HepG2 (cell line): ENCODE results near the gene PTPRM. TPM values are rescaled to one million over a fixed set of nuclear protein-coding genes. Genes with fewer than 3 reads are reported as not detected.

Experiments used
- ATAC-seq: fragments of 200-7000 bp; cut with Tn5 transposase; 3 replicates; pipeline ENCODE4 v1.9.1; 2020; ENCODE audit warnings: mild to moderate bottlenecking, moderate library complexity
- BruUV-seq: library from RNA; stranded (reverse); fragments of 400-500 nt; replicated peaks from 2 replicates; lab custom pipeline; 2021; lab: Mats Ljungman, UMichigan
- CTCF ChIA-PET: fragments of 300-600 bp; formaldehyde crosslinking; extraction: SDS; loops from one replicate; lab custom pipeline; 2021; ENCODE audit warnings: low total read pairs, inconsistent platforms, low intra/inter-chr PET ratio; lab: Yijun Ruan, JAX
- POLR2A ChIA-PET: fragments of 350-600 bp; sonication (Branson Sonifier 250); formaldehyde crosslinking; loops from one replicate; lab custom pipeline; 2020; ENCODE audit warnings: antibody characterized with exemption, inconsistent platforms; lab: Yijun Ruan, JAX
- DNase-seq: peaks from one replicate; pipeline ENCODE4 v3.0.0-alpha.2; 2015; ENCODE audit warnings: low spot score
- FAIRE-seq: peaks from 3 replicates; lab custom pipeline; 2011; peaks lifted over from hg19 to GRCh38; lab: Jason Lieb, UNC
- H2AFZ ChIP-seq: one replicate; pipeline ENCODE4 v1.6.1; 2011; ENCODE audit warnings: low read length, inconsistent platforms
- H3K27ac ChIP-seq: fragments of 300-600 bp; 3 replicates; pipeline ENCODE4 v1.8.0; 2011; ENCODE audit warnings: mixed run types, mild to moderate bottlenecking, mixed read lengths, low read length, inconsistent platforms; ENCODE audit not compliant: insufficient read depth; ENCODE audit errors: extremely low read length
- H3K27me3 ChIP-seq, 2 experiments: fragments of 200-600 bp in 1 of 2; 2 replicates in 1 of 2; 3 replicates in 1 of 2; pipeline versions ENCODE4 v1.6.0 to v1.8.0; 2011; ENCODE audit warnings: low read length in 2 of 2, mild to moderate bottlenecking in 2 of 2, moderate library complexity in 2 of 2, inconsistent platforms in 1 of 2; ENCODE audit not compliant: insufficient read depth in 2 of 2, control insufficient read depth in 1 of 2
- H3K36me3 ChIP-seq, 2 experiments: fragments of 200-600 bp in 1 of 2; replicated peaks in 1 of 2; 2 replicates in 1 of 2; 3 replicates in 1 of 2; pipeline versions ENCODE4 v1.5.1 to v1.8.0; 2011; ENCODE audit warnings: low read length in 2 of 2, inconsistent platforms in 1 of 2; ENCODE audit not compliant: insufficient read depth in 2 of 2, control insufficient read depth in 1 of 2
- H3K4me1 ChIP-seq: 2 replicates; pipeline ENCODE4 v1.5.1; 2012; ENCODE audit warnings: low read length, inconsistent platforms; ENCODE audit not compliant: insufficient read depth
- H3K4me2 ChIP-seq: 2 replicates; pipeline ENCODE4 v1.6.0; 2011; ENCODE audit warnings: low read depth, low read length, inconsistent platforms
- H3K4me3 ChIP-seq, 3 experiments: fragments of 200-600 bp in 1 of 3; sonication (generic), shearing (Covaris generic) in 1 of 3; replicated peaks in 1 of 3; 2 replicates each; pipeline ENCODE4 v1.5.1; 2011 to 2016; ENCODE audit warnings: low read length in 3 of 3, inconsistent platforms in 2 of 3, low read depth in 2 of 3, mild to moderate bottlenecking in 2 of 3, control low read depth in 1 of 3, mixed read lengths in 1 of 3; ENCODE audit not compliant: insufficient read depth in 1 of 3
- H3K79me2 ChIP-seq: one replicate; pipeline ENCODE4 v1.6.1; 2011; ENCODE audit warnings: low read length, inconsistent platforms; ENCODE audit not compliant: insufficient read depth
- H3K9ac ChIP-seq: 2 replicates; pipeline ENCODE4 v1.6.0; 2011; ENCODE audit warnings: mild to moderate bottlenecking, low read depth, low read length, inconsistent platforms; ENCODE audit not compliant: insufficient read depth
- H3K9me3 ChIP-seq: 2 replicates; pipeline ENCODE4 v1.5.1; 2012; ENCODE audit warnings: mild to moderate bottlenecking, low read length
- H4K20me1 ChIP-seq: 2 replicates; pipeline ENCODE4 v1.6.0; 2011; ENCODE audit warnings: inconsistent platforms, mild to moderate bottlenecking, low read length, moderate library complexity; ENCODE audit not compliant: insufficient read depth
- GABPA ChIP-seq, 2 experiments: IDR thresholded peaks; 2 replicates each; pipeline ENCODE4 v1.6.1; 2011 to 2016; ENCODE audit warnings: low read depth in 2 of 2, low read length in 1 of 2, missing biosample characterization in 1 of 2, missing genetic modification characterization in 1 of 2
- KMT2B ChIP-seq: IDR thresholded peaks from 2 replicates; pipeline ENCODE4 v1.6.1; 2016; ENCODE audit warnings: missing genetic modification reagents, missing compliant biosample characterization
- RNF2 ChIP-seq: fragments of 450-650 bp; conservative IDR thresholded peaks from 2 replicates; pipeline ENCODE4 v1.6.1; 2016; ENCODE audit warnings: low read depth
- SIN3A ChIP-seq: IDR thresholded peaks from 2 replicates; pipeline ENCODE4 v1.6.1; 2011; ENCODE audit warnings: low read depth, mild to moderate bottlenecking, control low read depth, low read length, borderline replicate concordance
- SMARCE1 ChIP-seq: fragments of 450-650 bp; IDR thresholded peaks from 2 replicates; pipeline ENCODE4 v1.6.1; 2017; ENCODE audit warnings: borderline replicate concordance
- SRF ChIP-seq: IDR thresholded peaks from 2 replicates; pipeline ENCODE4 v1.6.1; 2011; ENCODE audit warnings: mild to moderate bottlenecking, low read depth, low read length, moderate library complexity
- TEAD3 ChIP-seq: optimal IDR thresholded peaks from 2 replicates; pipeline ENCODE3; 2016; ENCODE audit warnings: borderline replicate concordance
- ZNF12 ChIP-seq: sonication (generic); formaldehyde crosslinking; IDR thresholded peaks from 2 replicates; pipeline ENCODE4 v1.5.0; 2020; ENCODE audit warnings: missing genetic modification reagents
- ZNF138 ChIP-seq: sonication (generic); formaldehyde crosslinking; IDR thresholded peaks from 2 replicates; pipeline ENCODE4 v1.5.0; 2020; ENCODE audit warnings: mild to moderate bottlenecking, low read depth, missing genetic modification reagents
- ZNF572 ChIP-seq: sonication (generic); formaldehyde crosslinking; IDR thresholded peaks from 2 replicates; pipeline ENCODE4 v1.5.1; 2020; ENCODE audit warnings: mild to moderate bottlenecking, missing genetic modification reagents
- WGBS: methylation state at CpG from one replicate; pipeline ENCODE4 v1.1.6; 2017; ENCODE audit warnings: low lambda C conversion rate; 5-methylcytosine and 5-hydroxymethylcytosine counted together
- in situ Hi-C: cut with HindIII; loops from 2 replicates; pipeline ENCODE4 v1.10.0; 2017; ENCODE audit warnings: low pct_unique_long_range_greater_than_20kb; ENCODE audit not compliant: extremely low pct_ligation_motif_present
- intact Hi-C: fragments of 100-400 bp; cut with micrococcal nuclease; formaldehyde crosslinking; loops from one replicate; pipeline ENCODE4 v1.10.0; 2022; ENCODE audit not compliant: unreplicated experiment
- polyA plus RNA-seq, 8 experiments: library from polyadenylated mRNA; depleted of rRNA in 3 of 8; stranded (reverse) in 7 of 8; unstranded in 1 of 8; fragments of >200 nt; fragmentation: Illumina TruSeq in 4 of 8; extraction: Trizol in 4 of 8; gene quantifications; 2 replicates each; pipeline versions ENCODE4 v1.2.1 to v1.2.3, GENCODE V29; 2011 to 2016; ENCODE audit warnings: low read depth in 4 of 8, missing spikeins in 1 of 8, mixed read lengths in 1 of 8; ENCODE audit not compliant: insufficient read depth in 1 of 8
- total RNA-seq, 5 experiments: library from RNA; depleted of rRNA; stranded (reverse); fragments of >200 nt; fragmentation: Illumina TruSeq; extraction: Trizol; gene quantifications; 2 replicates each; pipeline ENCODE4 v1.2.3, GENCODE V29; 2016; ENCODE audit warnings: low read depth in 1 of 5
- TF ChIP-seq, protein P1 (sequence below): sonication (generic); formaldehyde crosslinking; IDR thresholded peaks from 2 replicates; pipeline ENCODE4 v1.5.0; 2020; ENCODE audit warnings: mild to moderate bottlenecking, missing genetic modification reagents, moderate library complexity
- TF ChIP-seq, protein P2 (sequence below): sonication (generic); formaldehyde crosslinking; IDR thresholded peaks from 2 replicates; pipeline ENCODE4 v1.8.0; 2022; ENCODE audit warnings: mild to moderate bottlenecking, missing genetic modification reagents, moderate library complexity
- TF ChIP-seq, protein P3 (sequence below), 2 experiments: sonication (generic) in 1 of 2; formaldehyde crosslinking in 1 of 2; IDR thresholded peaks; 2 replicates each; pipeline versions ENCODE4 v1.6.1 to v1.9.0; 2014 to 2022; ENCODE audit warnings: antibody characterized with exemption in 1 of 2, borderline replicate concordance in 1 of 2, inconsistent platforms in 1 of 2, low read depth in 1 of 2, missing genetic modification reagents in 1 of 2

Gene PTPRM
- total and polyA plus RNA-seq, 2 of the 13 experiments (the other 11 are each of a cell fraction or from before 2014, with no cell fraction given), result 12.6 to 108 TPM

DNA sequence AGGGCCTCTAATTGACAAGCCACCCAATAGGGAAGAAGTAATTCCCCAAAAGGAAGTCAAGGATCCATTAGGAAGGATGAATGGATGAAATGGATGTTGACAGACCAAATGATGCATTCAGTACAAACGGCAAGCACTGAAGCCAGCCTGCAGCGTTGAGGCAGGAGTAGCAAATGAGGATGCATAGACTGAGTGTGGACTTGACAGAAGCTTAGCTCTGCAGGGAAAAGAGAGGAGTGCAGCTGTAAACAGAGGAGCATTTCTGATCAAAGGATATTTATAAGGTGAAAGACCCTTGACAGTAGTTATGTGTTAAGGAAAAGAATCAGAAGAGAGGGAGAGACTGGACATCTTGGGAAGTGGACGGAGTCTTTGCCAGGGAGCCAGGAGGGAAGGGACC is 788.9 kb downstream of the PTPRM start:
- FAIRE-seq (no peak), DNase-seq (no peak)
- no peak overlapping the region for H2AFZ ChIP-seq
- CTCF ChIA-PET, result no interaction called here
- no peaks in the 10 kb centered on the region for H3K79me2 ChIP-seq
- no peaks in the 10 kb centered on the region for H3K27me3 ChIP-seq
- intact Hi-C loops, result no loop called here
- BruUV-seq, result no TSS peak
- TF ChIP-seq, protein P1, sequence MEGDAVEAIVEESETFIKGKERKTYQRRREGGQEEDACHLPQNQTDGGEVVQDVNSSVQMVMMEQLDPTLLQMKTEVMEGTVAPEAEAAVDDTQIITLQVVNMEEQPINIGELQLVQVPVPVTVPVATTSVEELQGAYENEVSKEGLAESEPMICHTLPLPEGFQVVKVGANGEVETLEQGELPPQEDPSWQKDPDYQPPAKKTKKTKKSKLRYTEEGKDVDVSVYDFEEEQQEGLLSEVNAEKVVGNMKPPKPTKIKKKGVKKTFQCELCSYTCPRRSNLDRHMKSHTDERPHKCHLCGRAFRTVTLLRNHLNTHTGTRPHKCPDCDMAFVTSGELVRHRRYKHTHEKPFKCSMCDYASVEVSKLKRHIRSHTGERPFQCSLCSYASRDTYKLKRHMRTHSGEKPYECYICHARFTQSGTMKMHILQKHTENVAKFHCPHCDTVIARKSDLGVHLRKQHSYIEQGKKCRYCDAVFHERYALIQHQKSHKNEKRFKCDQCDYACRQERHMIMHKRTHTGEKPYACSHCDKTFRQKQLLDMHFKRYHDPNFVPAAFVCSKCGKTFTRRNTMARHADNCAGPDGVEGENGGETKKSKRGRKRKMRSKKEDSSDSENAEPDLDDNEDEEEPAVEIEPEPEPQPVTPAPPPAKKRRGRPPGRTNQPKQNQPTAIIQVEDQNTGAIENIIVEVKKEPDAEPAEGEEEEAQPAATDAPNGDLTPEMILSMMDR (CRISPR knock-in tag), result no peak
- TF ChIP-seq, protein P2, sequence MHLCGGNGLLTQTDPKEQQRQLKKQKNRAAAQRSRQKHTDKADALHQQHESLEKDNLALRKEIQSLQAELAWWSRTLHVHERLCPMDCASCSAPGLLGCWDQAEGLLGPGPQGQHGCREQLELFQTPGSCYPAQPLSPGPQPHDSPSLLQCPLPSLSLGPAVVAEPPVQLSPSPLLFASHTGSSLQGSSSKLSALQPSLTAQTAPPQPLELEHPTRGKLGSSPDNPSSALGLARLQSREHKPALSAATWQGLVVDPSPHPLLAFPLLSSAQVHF (CRISPR knock-in tag), result no peak
- TF ChIP-seq, protein P3, sequence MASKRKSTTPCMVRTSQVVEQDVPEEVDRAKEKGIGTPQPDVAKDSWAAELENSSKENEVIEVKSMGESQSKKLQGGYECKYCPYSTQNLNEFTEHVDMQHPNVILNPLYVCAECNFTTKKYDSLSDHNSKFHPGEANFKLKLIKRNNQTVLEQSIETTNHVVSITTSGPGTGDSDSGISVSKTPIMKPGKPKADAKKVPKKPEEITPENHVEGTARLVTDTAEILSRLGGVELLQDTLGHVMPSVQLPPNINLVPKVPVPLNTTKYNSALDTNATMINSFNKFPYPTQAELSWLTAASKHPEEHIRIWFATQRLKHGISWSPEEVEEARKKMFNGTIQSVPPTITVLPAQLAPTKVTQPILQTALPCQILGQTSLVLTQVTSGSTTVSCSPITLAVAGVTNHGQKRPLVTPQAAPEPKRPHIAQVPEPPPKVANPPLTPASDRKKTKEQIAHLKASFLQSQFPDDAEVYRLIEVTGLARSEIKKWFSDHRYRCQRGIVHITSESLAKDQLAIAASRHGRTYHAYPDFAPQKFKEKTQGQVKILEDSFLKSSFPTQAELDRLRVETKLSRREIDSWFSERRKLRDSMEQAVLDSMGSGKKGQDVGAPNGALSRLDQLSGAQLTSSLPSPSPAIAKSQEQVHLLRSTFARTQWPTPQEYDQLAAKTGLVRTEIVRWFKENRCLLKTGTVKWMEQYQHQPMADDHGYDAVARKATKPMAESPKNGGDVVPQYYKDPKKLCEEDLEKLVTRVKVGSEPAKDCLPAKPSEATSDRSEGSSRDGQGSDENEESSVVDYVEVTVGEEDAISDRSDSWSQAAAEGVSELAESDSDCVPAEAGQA (IDR thresholded peaks at IDR 0.05; ENCODE audit: low read depth), result no peak
- TF ChIP-seq, protein P3 (CRISPR knock-in tag; IDR thresholded peaks at IDR 0.05; ENCODE audit: borderline replicate concordance), result no peak
- TF ChIP-seq RNF2 (no peak), ZNF572 (CRISPR knock-in tag) (no peak), SMARCE1 (no peak), ZNF12 (no peak), SRF (no peak), ZNF138 (CRISPR knock-in tag) (no peak), SIN3A (no peak), GABPA (IDR thresholded peaks at IDR 0.05; ENCODE audit: low read depth, low read length) (no peak), GABPA (CRISPR knock-in tag; IDR thresholded peaks at IDR 0.05; ENCODE audit: low read depth) (no peak), TEAD3 (CRISPR knock-in tag) (no peak), KMT2B (no peak)
- TF ChIP-seq, all 625 proteins: peak for 0
- Histone ChIP-seq H3K27ac (no peak overlapping the region), H3K9me3 (no peaks in the 10 kb centered on the region), H4K20me1 (no peaks in the 10 kb centered on the region), H3K4me1 (peaks cover 16% of the 10 kb centered on the region), H3K4me3 (no peak overlapping the region), H3K4me2 (no peak overlapping the region), H3K9ac (no peak overlapping the region), H3K36me3 (peaks cover 0 to 3% of the 10 kb centered on the region in 2 experiments; a peak in 1 of 5 replicates)
- no peak for ATAC-seq
- in situ Hi-C loops, result no loop called here
- 76% methylated on average over 3 of the region's 3 CpGs for WGBS
- POLR2A ChIA-PET, result no interaction called here
